ENCODE data around the gene EVC.
A peak's percentile ranks its signal among the peaks of the same experiment; 100 is the strongest.
"Not testable (repeated sequence)": the region's sequence is repeated elsewhere in the genome, so short reads cannot be mapped to it uniquely, and the experiment has no call there.

Gene EVC

GRCh38 chr4:5822619-5823018 lies 111.6 kb downstream of the EVC start:
- FAIRE-seq, result no peak

GRCh38 chr4:5823542-5824211 lies 112.7 kb downstream of the EVC start:
- FAIRE-seq, result no peak

GRCh38 chr4:5824227-5824626 lies 113.2 kb downstream of the EVC start:
- FAIRE-seq, result no peak

- FAIRE-seq, result peak; percentile 40
These were observed 113.6 kb downstream of the EVC start for GRCh38 chr4:5824635-5825034.

GRCh38 chr4:5825321-5826041 lies 114.5 kb downstream of the EVC start:
- FAIRE-seq, result no peak

GRCh38 chr4:5826437-5827107 lies 115.6 kb downstream of the EVC start:
- FAIRE-seq, result no peak

GRCh38 chr4:5827108-5828004 lies 116.4 kb downstream of the EVC start:
- no peak for FAIRE-seq

GRCh38 chr4:5828005-5828391 lies 117.0 kb downstream of the EVC start:
- FAIRE-seq, result no peak

- FAIRE-seq, result no peak
These were observed 125.9 kb downstream of the EVC start for GRCh38 chr4:5836943-5837342.

- FAIRE-seq, result not testable (repeated sequence)
These were observed 126.5 kb downstream of the EVC start for GRCh38 chr4:5837483-5837882.

GRCh38 chr4:5839332-5839731 lies 128.3 kb downstream of the EVC start:
- no peak for FAIRE-seq

- no peak for FAIRE-seq
These were observed 129.0 kb downstream of the EVC start for GRCh38 chr4:5839751-5840674.

- no peak for FAIRE-seq
These were observed 131.5 kb downstream of the EVC start for GRCh38 chr4:5842456-5842855.

GRCh38 chr4:5843573-5844530 lies 132.9 kb downstream of the EVC start:
- FAIRE-seq, result no peak

GRCh38 chr4:5845035-5845905 lies 134.3 kb downstream of the EVC start:
- FAIRE-seq, result no peak

- no peak for FAIRE-seq
These were observed 140.8 kb downstream of the EVC start for GRCh38 chr4:5851637-5852301.

GRCh38 chr4:5852523-5853202 lies 141.7 kb downstream of the EVC start:
- no peak for FAIRE-seq

- FAIRE-seq, result no peak
These were observed 143.9 kb downstream of the EVC start for GRCh38 chr4:5854929-5855328.
